ENCODE data around the gene FDX2. TPM values are rescaled to one million over a fixed set of nuclear protein-coding genes. Genes with fewer than 3 reads are reported as not detected.
A peak's percentile ranks its signal among the peaks of the same experiment; 100 is the strongest.

FDX2 gene
- total and polyA plus RNA-seq, 2 of the 13 experiments (the other 11 are each of a cell fraction or from before 2014, with no cell fraction given), result 21.0 to 24.7 TPM

DNA sequence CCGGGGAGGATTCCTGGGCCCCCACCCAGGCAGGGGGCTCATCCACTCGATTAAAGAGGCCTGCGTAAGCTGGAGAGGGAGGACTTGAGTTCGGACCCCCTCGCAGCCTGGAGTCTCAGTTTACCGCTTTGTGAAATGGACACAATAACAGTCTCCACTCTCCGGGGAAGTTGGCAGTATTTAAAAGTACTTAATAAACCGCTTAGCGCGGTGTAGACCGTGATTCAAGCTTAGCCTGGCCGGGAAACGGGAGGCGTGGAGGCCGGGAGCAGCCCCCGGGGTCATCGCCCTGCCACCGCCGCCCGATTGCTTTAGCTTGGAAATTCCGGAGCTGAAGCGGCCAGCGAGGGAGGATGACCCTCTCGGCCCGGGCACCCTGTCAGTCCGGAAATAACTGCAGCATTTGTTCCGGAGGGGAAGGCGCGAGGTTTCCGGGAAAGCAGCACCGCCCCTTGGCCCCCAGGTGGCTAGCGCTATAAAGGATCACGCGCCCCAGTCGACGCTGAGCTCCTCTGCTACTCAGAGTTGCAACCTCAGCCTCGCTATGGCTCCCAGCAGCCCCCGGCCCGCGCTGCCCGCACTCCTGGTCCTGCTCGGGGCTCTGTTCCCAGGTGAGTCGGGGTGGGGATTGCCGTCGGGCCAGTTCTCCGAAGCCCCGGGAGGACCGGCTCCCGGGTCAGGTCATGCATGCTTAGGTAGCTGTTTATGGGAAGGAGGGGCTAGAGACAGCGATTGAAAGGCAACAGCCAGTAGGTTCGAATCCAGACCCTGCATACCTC, 45.0 kb downstream of the FDX2 start, which contains the start of gene ICAM1 (continued):
- TF ChIP-seq XRCC5 (optimal IDR thresholded peaks at IDR 0.05; ENCODE audit: low read length) (peak; percentile 91), MYC (CRISPR knock-in tag; IDR thresholded peaks at IDR 0.05; ENCODE audit: borderline replicate concordance) (peak; percentile 92), PAWR (CRISPR knock-in tag; IDR thresholded peaks at IDR 0.05; ENCODE audit: borderline replicate concordance) (no peak), ZNF879 (CRISPR knock-in tag; IDR thresholded peaks at IDR 0.05) (no peak; the same call in 1 of the 2 replicates), ZNF253 (CRISPR knock-in tag; IDR thresholded peaks at IDR 0.05; ENCODE audit: borderline replicate concordance) (peak; percentile 82; the same call in 1 of the 2 replicates), SALL1 (CRISPR knock-in tag; IDR thresholded peaks at IDR 0.05) (peak; percentile 93), GABPB1 (CRISPR knock-in tag; IDR thresholded peaks at IDR 0.05) (peak; percentile 90), KLF11 (CRISPR knock-in tag; IDR thresholded peaks at IDR 0.05) (peak; percentile 52; the same call in 1 of the 2 replicates), NFATC3 (CRISPR knock-in tag; IDR thresholded peaks at IDR 0.05) (0 out of 2 replicates have a peak, but pooled peaks have one; percentile 43), HNRNPLL (IDR thresholded peaks at IDR 0.05; ENCODE audit: low read depth, low read length, poor library complexity, severe bottlenecking) (peak; percentile 54), ZNF724P (CRISPR knock-in tag; IDR thresholded peaks at IDR 0.05; ENCODE audit: borderline replicate concordance) (no peak), ZNF839 (CRISPR knock-in tag; IDR thresholded peaks at IDR 0.05; ENCODE audit: borderline replicate concordance) (peak; percentile 13; the same call in 1 of the 2 replicates), MEF2D (CRISPR knock-in tag; IDR thresholded peaks at IDR 0.05) (peak; percentile 38; the same call in 1 of the 2 replicates), RNF2 (conservative IDR thresholded peaks at IDR 0.05; ENCODE audit: low read depth) (peak; percentile 80; the same call in 1 of the 2 replicates), TSC22D2 (CRISPR knock-in tag; IDR thresholded peaks at IDR 0.05; ENCODE audit: borderline replicate concordance) (peak; percentile 74; the same call in 1 of the 2 replicates), U2AF2 (IDR thresholded peaks at IDR 0.05; ENCODE audit: low read depth, low read length) (no peak), ZNF34 (CRISPR knock-in tag; IDR thresholded peaks at IDR 0.05; ENCODE audit: borderline replicate concordance) (no peak), SMC3 (IDR thresholded peaks at IDR 0.05; ENCODE audit: low read length) (no peak), NKX3-1 (CRISPR knock-in tag; IDR thresholded peaks at IDR 0.05) (0 out of 2 replicates have a peak, but pooled peaks have one; percentile 55), FOXP1 (IDR thresholded peaks at IDR 0.05) (no peak), FOXP1 (CRISPR knock-in tag; IDR thresholded peaks at IDR 0.05) (peak; percentile 34), SKI (IDR thresholded peaks at IDR 0.05; ENCODE audit: partially characterized antibody) (no peak), ZNF709 (CRISPR knock-in tag; IDR thresholded peaks at IDR 0.05) (peak; percentile 69), ZFY (CRISPR knock-in tag; IDR thresholded peaks at IDR 0.05) (peak; percentile 50), ZSCAN9 (CRISPR knock-in tag; IDR thresholded peaks at IDR 0.05; ENCODE audit: borderline replicate concordance) (peak; percentile 97), TOE1 (CRISPR knock-in tag; IDR thresholded peaks at IDR 0.05) (peak; percentile 69; the same call in 1 of the 2 replicates), PRPF4 (IDR thresholded peaks at IDR 0.05; ENCODE audit: low read depth, low read length, poor library complexity, severe bottlenecking) (no peak), ZNF138 (CRISPR knock-in tag; IDR thresholded peaks at IDR 0.05; ENCODE audit: low read depth) (peak; percentile 85), WIZ (CRISPR knock-in tag; IDR thresholded peaks at IDR 0.05) (0 out of 2 replicates have a peak, but pooled peaks have one; percentile 14)
- TF ChIP-seq, protein P1, sequence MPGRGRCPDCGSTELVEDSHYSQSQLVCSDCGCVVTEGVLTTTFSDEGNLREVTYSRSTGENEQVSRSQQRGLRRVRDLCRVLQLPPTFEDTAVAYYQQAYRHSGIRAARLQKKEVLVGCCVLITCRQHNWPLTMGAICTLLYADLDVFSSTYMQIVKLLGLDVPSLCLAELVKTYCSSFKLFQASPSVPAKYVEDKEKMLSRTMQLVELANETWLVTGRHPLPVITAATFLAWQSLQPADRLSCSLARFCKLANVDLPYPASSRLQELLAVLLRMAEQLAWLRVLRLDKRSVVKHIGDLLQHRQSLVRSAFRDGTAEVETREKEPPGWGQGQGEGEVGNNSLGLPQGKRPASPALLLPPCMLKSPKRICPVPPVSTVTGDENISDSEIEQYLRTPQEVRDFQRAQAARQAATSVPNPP (CRISPR knock-in tag; IDR thresholded peaks at IDR 0.05), result 0 out of 2 replicates have a peak, but pooled peaks have one; percentile 68
- TF ChIP-seq, protein P2, sequence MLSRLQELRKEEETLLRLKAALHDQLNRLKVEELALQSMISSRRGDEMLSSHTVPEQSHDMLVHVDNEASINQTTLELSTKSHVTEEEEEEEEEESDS (CRISPR knock-in tag; IDR thresholded peaks at IDR 0.05; ENCODE audit: borderline replicate concordance), result peak; percentile 54; the same call in 1 of the 2 replicates
- TF ChIP-seq, protein P3, sequence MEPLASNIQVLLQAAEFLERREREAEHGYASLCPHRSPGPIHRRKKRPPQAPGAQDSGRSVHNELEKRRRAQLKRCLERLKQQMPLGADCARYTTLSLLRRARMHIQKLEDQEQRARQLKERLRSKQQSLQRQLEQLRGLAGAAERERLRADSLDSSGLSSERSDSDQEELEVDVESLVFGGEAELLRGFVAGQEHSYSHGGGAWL (CRISPR knock-in tag; IDR thresholded peaks at IDR 0.05), result peak; percentile 94
